Measurements from ENCODE around the gene KISS1R. TPM values are rescaled to one million over a fixed set of nuclear protein-coding genes. Genes with fewer than 3 reads are reported as not detected.

KISS1R gene
- total RNA-seq, 1 donor from 2014 or later = 1.7 TPM

GRCh38 chr19:931860-932647 lies 14.9 kb downstream of the KISS1R start:
- H3K27me3 Mint-ChIP-seq (ENCODE audit: unreplicated experiment) = no peaks in the 10 kb centered on the region
- H3K4me1 Mint-ChIP-seq (ENCODE audit: unreplicated experiment) = peaks cover 43% of the 10 kb centered on the region
- H3K4me3 Mint-ChIP-seq (ENCODE audit: unreplicated experiment) = peak overlapping the region; percentile 10
- peaks cover 7% of the 10 kb centered on the region for H3K36me3 Mint-ChIP-seq (ENCODE audit: unreplicated experiment)
- DNase-seq (ENCODE audit: extremely low spot score, unreplicated experiment) = no peak
- H3K9me3 Mint-ChIP-seq (ENCODE audit: unreplicated experiment) = no peaks in the 10 kb centered on the region
- no peak for TF ChIP-seq CTCF (IDR thresholded peaks at IDR 0.05)
- H3K27ac Mint-ChIP-seq (ENCODE audit: unreplicated experiment) = no peak overlapping the region

GRCh38 chr19:932648-933552 lies 15.8 kb downstream of the KISS1R start:
- Mint-ChIP-seq H3K9me3 (ENCODE audit: unreplicated experiment) (no peaks in the 10 kb centered on the region), H3K4me1 (ENCODE audit: unreplicated experiment) (peaks cover 43% of the 10 kb centered on the region), H3K27me3 (ENCODE audit: unreplicated experiment) (no peaks in the 10 kb centered on the region), H3K4me3 (ENCODE audit: unreplicated experiment) (peak overlapping the region; percentile 50), H3K27ac (ENCODE audit: unreplicated experiment) (peak overlapping the region; percentile 88), H3K36me3 (ENCODE audit: unreplicated experiment) (peaks cover 10% of the 10 kb centered on the region)
- peak; percentile 98 for DNase-seq (ENCODE audit: extremely low spot score, unreplicated experiment)
- TF ChIP-seq CTCF (IDR thresholded peaks at IDR 0.05) = no peak

GRCh38 chr19:933553-933882 lies 16.4 kb downstream of the KISS1R start:
- Mint-ChIP-seq H3K9me3 (ENCODE audit: unreplicated experiment) (no peaks in the 10 kb centered on the region), H3K4me1 (ENCODE audit: unreplicated experiment) (peaks cover 43% of the 10 kb centered on the region), H3K4me3 (ENCODE audit: unreplicated experiment) (no peak overlapping the region), H3K36me3 (ENCODE audit: unreplicated experiment) (peaks cover 12% of the 10 kb centered on the region), H3K27me3 (ENCODE audit: unreplicated experiment) (no peaks in the 10 kb centered on the region), H3K27ac (ENCODE audit: unreplicated experiment) (peak overlapping the region; percentile 65)
- TF ChIP-seq CTCF (IDR thresholded peaks at IDR 0.05) = no peak
- DNase-seq (ENCODE audit: extremely low spot score, unreplicated experiment) = no peak

GRCh38 chr19:934197-934840 lies 17.2 kb downstream of the KISS1R start:
- H3K27ac Mint-ChIP-seq (ENCODE audit: unreplicated experiment) = peak overlapping the region; percentile 41
- H3K9me3 Mint-ChIP-seq (ENCODE audit: unreplicated experiment) = no peaks in the 10 kb centered on the region
- peaks cover 12% of the 10 kb centered on the region for H3K36me3 Mint-ChIP-seq (ENCODE audit: unreplicated experiment)
- DNase-seq (ENCODE audit: extremely low spot score, unreplicated experiment) = no peak
- TF ChIP-seq CTCF (IDR thresholded peaks at IDR 0.05) = no peak
- H3K27me3 Mint-ChIP-seq (ENCODE audit: unreplicated experiment) = no peaks in the 10 kb centered on the region
- H3K4me3 Mint-ChIP-seq (ENCODE audit: unreplicated experiment) = no peak overlapping the region
- H3K4me1 Mint-ChIP-seq (ENCODE audit: unreplicated experiment) = peaks cover 43% of the 10 kb centered on the region

All from osteocyte (in vitro differentiated cells).